Measurements from ENCODE around the gene TMEM106C. TPM values are rescaled to one million over a fixed set of nuclear protein-coding genes. Genes with fewer than 3 reads are reported as not detected.

Gene TMEM106C
- total RNA-seq, 1 donor from 2014 or later: 24.0 TPM

GRCh38 chr12:48001505-48002413 lies 38.4 kb downstream of the TMEM106C start:
- Mint-ChIP-seq H3K4me3 (ENCODE audit: unreplicated experiment) (peak overlapping the region; percentile 94), H3K4me1 (ENCODE audit: low read depth, unreplicated experiment) (peaks cover 16% of the 10 kb centered on the region), H3K9me3 (ENCODE audit: unreplicated experiment) (peaks cover 5% of the 10 kb centered on the region), H3K36me3 (ENCODE audit: unreplicated experiment) (peaks cover 1% of the 10 kb centered on the region), H3K27me3 (ENCODE audit: unreplicated experiment) (peaks cover 27% of the 10 kb centered on the region), H3K27ac (ENCODE audit: unreplicated experiment) (no peak overlapping the region)
- DNase-seq: peak; percentile 58
- no peak for TF ChIP-seq CTCF (IDR thresholded peaks at IDR 0.05; ENCODE audit: partially characterized antibody, unreplicated experiment)

GRCh38 chr12:48002414-48002730 lies 39.0 kb downstream of the TMEM106C start:
- peaks cover 27% of the 10 kb centered on the region for H3K27me3 Mint-ChIP-seq (ENCODE audit: unreplicated experiment)

DNA sequence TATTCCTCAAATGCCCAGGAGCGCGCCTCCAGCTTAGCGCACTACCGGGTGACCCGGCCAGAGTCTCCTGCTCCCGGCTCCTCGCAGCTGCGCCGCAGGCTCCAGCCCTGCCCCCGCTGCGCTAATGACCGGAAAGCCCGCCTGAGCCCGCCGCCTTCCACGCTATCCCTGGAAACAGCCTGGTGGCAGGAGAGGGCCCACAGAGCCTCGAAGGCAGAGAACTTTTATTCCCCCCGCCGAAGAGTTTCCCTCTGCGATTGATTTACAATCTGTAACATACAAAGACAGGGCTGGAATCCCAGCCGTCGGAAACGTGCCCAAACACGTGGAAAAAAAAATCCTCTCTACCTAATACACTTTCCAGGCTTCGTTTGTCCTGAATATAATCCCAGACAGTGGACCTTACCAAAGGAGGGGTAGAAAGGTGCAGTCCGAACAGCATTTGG lies 39.4 kb downstream of the TMEM106C start:
- Mint-ChIP-seq H3K27me3 (ENCODE audit: unreplicated experiment) (peaks cover 27% of the 10 kb centered on the region), H3K9me3 (ENCODE audit: unreplicated experiment) (peaks cover 5% of the 10 kb centered on the region), H3K4me3 (ENCODE audit: unreplicated experiment) (peak overlapping the region; percentile 94), H3K4me1 (ENCODE audit: low read depth, unreplicated experiment) (peaks cover 16% of the 10 kb centered on the region), H3K36me3 (ENCODE audit: unreplicated experiment) (peaks cover 4% of the 10 kb centered on the region), H3K27ac (ENCODE audit: unreplicated experiment) (no peak overlapping the region)
- TF ChIP-seq CTCF (IDR thresholded peaks at IDR 0.05; ENCODE audit: partially characterized antibody, unreplicated experiment): no peak
- DNase-seq: peak; percentile 77

More at GRCh38 chr12:48002414-48002730, 39.0 kb downstream of the TMEM106C start:
- no peak for TF ChIP-seq CTCF (IDR thresholded peaks at IDR 0.05; ENCODE audit: partially characterized antibody, unreplicated experiment)
- Mint-ChIP-seq H3K36me3 (ENCODE audit: unreplicated experiment) (peaks cover 4% of the 10 kb centered on the region), H3K4me3 (ENCODE audit: unreplicated experiment) (peak overlapping the region; percentile 94), H3K9me3 (ENCODE audit: unreplicated experiment) (peaks cover 5% of the 10 kb centered on the region), H3K27ac (ENCODE audit: unreplicated experiment) (no peak overlapping the region), H3K4me1 (ENCODE audit: low read depth, unreplicated experiment) (peaks cover 16% of the 10 kb centered on the region)
- DNase-seq: no peak

- Mint-ChIP-seq H3K27me3 (ENCODE audit: unreplicated experiment) (peaks cover 29% of the 10 kb centered on the region), H3K36me3 (ENCODE audit: unreplicated experiment) (peaks cover 4% of the 10 kb centered on the region), H3K4me3 (ENCODE audit: unreplicated experiment) (peak overlapping the region; percentile 94), H3K9me3 (ENCODE audit: unreplicated experiment) (peaks cover 5% of the 10 kb centered on the region), H3K4me1 (ENCODE audit: low read depth, unreplicated experiment) (peaks cover 16% of the 10 kb centered on the region), H3K27ac (ENCODE audit: unreplicated experiment) (no peak overlapping the region)
- DNase-seq: no peak
- no peak for TF ChIP-seq CTCF (IDR thresholded peaks at IDR 0.05; ENCODE audit: partially characterized antibody, unreplicated experiment)
These were observed 40.0 kb downstream of the TMEM106C start for GRCh38 chr12:48003226-48004052.
